Stimulated activated CD8-positive, alpha-beta memory T cell treated with anti-CD3 and anti-CD28 coated beads, Interleukin-4, amount 100 ng/mL, for 4 hours (primary cell): ENCODE measurements around the gene SCGB1D1.
"Not testable (repeated sequence)": the region's sequence is repeated elsewhere in the genome, so short reads cannot be mapped to it uniquely, and the experiment has no call there.

ENCODE experiments used
- DNase-seq, 2 donors: peaks; one replicate each; pipeline ENCODE4 v3.0.0-alpha.2; 2020; ENCODE audit warnings: low read depth in 2 of 2, low spot score in 1 of 2

The SCGB1D1 gene

GRCh38 chr11:62157603-62158002 is 32.4 kb upstream of the SCGB1D1 start:
- DNase-seq, result no peak

- no peak for DNase-seq
Observed at GRCh38 chr11:62166371-62166770, 23.6 kb upstream of the SCGB1D1 start.

- DNase-seq, result no peak
Observed at GRCh38 chr11:62169448-62169847, 20.6 kb upstream of the SCGB1D1 start.

GRCh38 chr11:62169935-62170334 is 20.1 kb upstream of the SCGB1D1 start:
- no peak for DNase-seq

- peak; percentile 19 to 62 for DNase-seq
Observed at GRCh38 chr11:62171261-62171723, 18.7 kb upstream of the SCGB1D1 start.

- DNase-seq, result no peak
Observed at GRCh38 chr11:62172294-62172693, 17.7 kb upstream of the SCGB1D1 start.

GRCh38 chr11:62176766-62177165 is 13.2 kb upstream of the SCGB1D1 start:
- DNase-seq, result no peak

- no peak for DNase-seq
Observed at GRCh38 chr11:62179995-62180394, 10.0 kb upstream of the SCGB1D1 start.

GRCh38 chr11:62181097-62181496 is 8.9 kb upstream of the SCGB1D1 start:
- no peak for DNase-seq

- no peak for DNase-seq
Observed at GRCh38 chr11:62182147-62182891, 7.7 kb upstream of the SCGB1D1 start.

- DNase-seq, result no peak
Observed at GRCh38 chr11:62186195-62186594, 3.8 kb upstream of the SCGB1D1 start.

- DNase-seq, result no peak
Observed at GRCh38 chr11:62193952-62194351, 3.9 kb downstream of the SCGB1D1 start.

- not testable (repeated sequence) for DNase-seq
Observed at GRCh38 chr11:62195010-62195409, 5.0 kb downstream of the SCGB1D1 start.

- DNase-seq, result no peak
Observed at GRCh38 chr11:62195945-62196344, 5.9 kb downstream of the SCGB1D1 start.

GRCh38 chr11:62197400-62197799 is 7.4 kb downstream of the SCGB1D1 start:
- not testable (repeated sequence) for DNase-seq

- no peak for DNase-seq
Observed at GRCh38 chr11:62201376-62201775, 11.4 kb downstream of the SCGB1D1 start.

GRCh38 chr11:62202910-62203309 is 12.9 kb downstream of the SCGB1D1 start:
- no peak for DNase-seq

GRCh38 chr11:62204430-62204829 is 14.4 kb downstream of the SCGB1D1 start:
- no peak for DNase-seq

- no peak for DNase-seq
Observed at GRCh38 chr11:62205441-62205840, 15.4 kb downstream of the SCGB1D1 start.

GRCh38 chr11:62206276-62207066 is 16.5 kb downstream of the SCGB1D1 start:
- DNase-seq, result not testable (repeated sequence)

- DNase-seq, result no peak
Observed at GRCh38 chr11:62208785-62209144, 18.7 kb downstream of the SCGB1D1 start.

GRCh38 chr11:62217191-62217748 is 27.3 kb downstream of the SCGB1D1 start:
- DNase-seq, result no peak
